GM12891 (cell line): ENCODE results near the gene PCBD2. TPM values are rescaled to one million over a fixed set of nuclear protein-coding genes. Genes with fewer than 3 reads are reported as not detected.
A peak's percentile ranks its signal among the peaks of the same experiment; 100 is the strongest.
"Not testable (repeated sequence)": the region's sequence is repeated elsewhere in the genome, so short reads cannot be mapped to it uniquely, and the experiment has no call there.

ENCODE experiments used
- DNase-seq: peaks from one replicate; pipeline ENCODE4 v3.0.0; 2011; ENCODE audit warnings: low spot score; ENCODE audit not compliant: insufficient read length
- FAIRE-seq: peaks from 2 replicates; lab custom pipeline; 2011; peaks lifted over from hg19 to GRCh38; lab: Jason Lieb, UNC
- PAX5 ChIP-seq: IDR thresholded peaks from 2 replicates; pipeline ENCODE4 v1.6.1; 2011; ENCODE audit warnings: low read length, moderate library complexity, mild to moderate bottlenecking; ENCODE audit not compliant: insufficient read depth, severe bottlenecking
- POLR2A ChIP-seq: IDR thresholded peaks from 2 replicates; pipeline ENCODE4 v1.6.1; 2011; ENCODE audit warnings: low read depth, low read length, control low read depth
- POLR2AphosphoS5 ChIP-seq: IDR thresholded peaks from 2 replicates; pipeline ENCODE4 v1.6.1; 2011; ENCODE audit warnings: low read depth, low read length, control low read depth
- POU2F2 ChIP-seq: IDR thresholded peaks from 2 replicates; pipeline ENCODE4 v1.6.1; 2011; ENCODE audit warnings: low read depth, mild to moderate bottlenecking, control low read depth, low read length, moderate library complexity
- SPI1 ChIP-seq: IDR thresholded peaks from 2 replicates; pipeline ENCODE4 v1.6.1; 2011; ENCODE audit warnings: low read depth, low read length, control low read depth
- TAF1 ChIP-seq: IDR thresholded peaks from 2 replicates; pipeline ENCODE4 v1.6.1; 2011; ENCODE audit warnings: low read depth, low read length, control low read depth
- polyA plus RNA-seq: library from polyadenylated mRNA; unstranded; fragments of >200 nt; gene quantifications from one replicate; pipeline ENCODE4 v1.2.1, GENCODE V29; 2012; ENCODE audit warnings: low read depth, missing spikeins, inconsistent platforms; ENCODE audit not compliant: missing spikeins

PCBD2 gene
- polyA plus RNA-seq = 4.9 TPM

DNA sequence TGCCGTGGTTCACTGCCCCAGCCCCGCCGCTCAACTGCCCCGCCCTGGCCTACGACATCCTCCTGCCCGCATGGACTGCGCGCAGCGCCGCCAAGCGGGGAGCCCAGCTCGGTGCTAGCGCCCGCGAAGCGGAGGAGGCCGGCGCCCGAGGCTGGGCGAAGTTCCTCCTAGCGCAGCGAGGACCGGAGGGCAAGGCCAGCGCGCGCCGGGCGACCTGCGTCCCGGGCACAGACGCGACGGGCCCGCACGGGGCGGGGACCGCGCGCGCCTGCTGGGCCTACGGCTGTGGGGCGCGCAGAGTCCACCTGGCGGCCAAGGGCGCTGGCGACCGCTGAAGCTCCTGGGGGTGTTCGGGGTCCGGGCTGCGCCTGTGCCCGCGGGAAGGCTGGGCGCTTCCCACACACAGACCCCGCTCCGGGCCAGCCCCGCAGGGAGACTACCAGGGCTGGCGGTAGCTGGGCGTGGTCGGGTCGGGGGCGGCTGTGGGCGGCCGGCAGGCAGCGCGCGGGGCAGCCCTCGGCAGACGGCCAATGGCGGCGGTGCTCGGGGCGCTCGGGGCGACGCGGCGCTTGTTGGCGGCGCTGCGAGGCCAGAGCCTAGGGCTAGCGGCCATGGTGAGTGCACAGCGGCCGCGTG lies at the start of gene PCBD2:
TSS of gene PCBD2 (plus strand) at position 522 of the 636 bp plus-strand sequence. CDS start at position 531, 9 bp downstream.
- TF ChIP-seq POLR2A = peak; percentile 64; the same call in 1 of the 2 replicates
- peak; percentile 71; the same call in 1 of the 2 replicates for TF ChIP-seq POLR2AphosphoS5
- TF ChIP-seq POU2F2 = peak; percentile 70
- TF ChIP-seq PAX5 = peak; percentile 91
- TF ChIP-seq TAF1 = peak; percentile 34; the same call in 1 of the 2 replicates
- no peak for TF ChIP-seq SPI1
- peak; percentile 89 for FAIRE-seq
- DNase-seq = peak; percentile 74

DNA sequence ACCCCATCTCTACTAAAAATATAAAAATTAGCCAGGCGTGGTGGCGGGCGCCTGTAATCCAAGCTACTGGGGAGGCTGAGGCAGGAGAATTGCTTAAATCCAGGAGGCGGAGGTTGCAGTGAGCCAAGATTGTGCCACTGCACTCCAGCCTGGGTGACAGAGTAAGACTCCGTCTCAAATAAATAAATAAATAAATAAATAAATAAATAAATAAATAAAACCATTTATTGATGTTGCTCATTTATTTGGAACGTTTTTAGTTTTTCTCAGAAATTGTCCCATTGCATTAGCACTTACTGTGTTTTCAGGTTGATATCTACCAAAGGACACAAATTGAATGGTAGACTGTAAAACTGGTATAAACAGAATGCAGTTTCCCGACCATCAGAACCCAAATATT lies 48.5 kb upstream of the PCBD2 start:
- FAIRE-seq = not testable (repeated sequence)

DNA sequence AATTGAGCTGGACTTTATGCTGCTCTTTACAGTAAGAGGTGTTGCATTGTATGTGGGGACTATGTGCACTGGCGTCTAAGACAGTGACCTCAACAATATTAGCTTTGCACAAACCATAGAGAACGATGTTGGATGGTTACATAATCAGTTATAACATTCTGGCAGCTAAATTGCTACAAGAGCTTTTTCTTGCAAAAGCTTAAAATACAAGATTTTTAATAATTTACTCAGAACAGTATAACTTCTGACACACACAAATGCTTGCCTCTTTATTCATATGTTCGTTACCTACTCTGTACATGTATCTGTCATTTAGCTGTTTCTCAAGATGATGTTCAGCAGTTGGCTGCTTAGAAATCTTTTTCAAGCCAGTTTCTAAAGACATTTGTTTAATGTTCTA lies 47.5 kb upstream of the PCBD2 start:
- no peak for TF ChIP-seq TAF1
- TF ChIP-seq SPI1 = no peak
- no peak for TF ChIP-seq POU2F2
- TF ChIP-seq POLR2A = no peak
- TF ChIP-seq POLR2AphosphoS5 = no peak
- no peak for TF ChIP-seq PAX5
- DNase-seq = no peak
- FAIRE-seq = peak; percentile 57

More for the DNA sequence above, 48.5 kb upstream of the PCBD2 start:
- not testable (repeated sequence) for DNase-seq

DNA sequence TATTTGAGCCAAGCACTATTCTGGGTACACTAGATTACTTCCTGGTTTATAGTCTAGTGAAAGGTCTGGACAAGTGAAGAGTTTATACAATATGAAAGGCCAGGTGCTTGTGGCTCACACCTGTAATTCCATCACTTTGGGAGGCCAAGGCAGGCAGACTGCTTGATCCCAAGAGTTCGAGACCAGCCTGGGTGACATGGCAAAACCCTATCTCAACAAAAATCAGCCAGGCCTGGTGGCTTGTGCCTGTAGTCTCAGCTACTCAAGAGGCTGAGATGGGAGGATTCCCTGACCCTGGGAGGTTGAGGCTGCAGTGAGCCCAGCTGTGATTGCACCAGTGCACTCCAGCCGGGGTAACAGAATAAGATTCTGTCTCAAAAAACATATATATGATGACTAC lies 40.2 kb upstream of the PCBD2 start:
- DNase-seq (no peak), FAIRE-seq (no peak)
- no peak for TF ChIP-seq TAF1
- TF ChIP-seq POLR2AphosphoS5 = no peak
- no peak for TF ChIP-seq POLR2A
- no peak for TF ChIP-seq PAX5
- TF ChIP-seq SPI1 = no peak
- no peak for TF ChIP-seq POU2F2

DNA sequence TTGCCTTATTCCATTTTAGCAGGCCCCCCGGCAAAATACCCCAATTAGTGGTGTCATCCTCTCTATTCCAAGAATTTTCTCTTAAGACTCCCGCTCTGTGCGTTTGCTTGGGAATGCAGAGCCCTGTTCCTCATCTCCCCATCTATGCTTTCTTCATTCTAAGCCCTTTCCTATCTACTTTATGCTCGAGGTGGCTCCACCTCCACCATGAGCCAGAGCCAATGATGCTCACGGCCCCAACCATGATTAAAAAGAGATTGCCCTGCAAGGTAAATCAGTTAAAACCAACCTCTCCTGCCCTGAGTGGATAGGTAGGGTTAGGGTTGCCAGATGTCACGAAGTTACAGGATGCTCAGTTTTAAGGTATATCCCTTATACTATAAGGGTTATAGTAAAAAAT lies 31.4 kb upstream of the PCBD2 start:
- no peak for TF ChIP-seq SPI1
- no peak for TF ChIP-seq TAF1
- no peak for TF ChIP-seq POLR2AphosphoS5
- TF ChIP-seq POU2F2 = no peak
- no peak for TF ChIP-seq POLR2A
- no peak for TF ChIP-seq PAX5
- DNase-seq = no peak
- peak; percentile 41 for FAIRE-seq

DNA sequence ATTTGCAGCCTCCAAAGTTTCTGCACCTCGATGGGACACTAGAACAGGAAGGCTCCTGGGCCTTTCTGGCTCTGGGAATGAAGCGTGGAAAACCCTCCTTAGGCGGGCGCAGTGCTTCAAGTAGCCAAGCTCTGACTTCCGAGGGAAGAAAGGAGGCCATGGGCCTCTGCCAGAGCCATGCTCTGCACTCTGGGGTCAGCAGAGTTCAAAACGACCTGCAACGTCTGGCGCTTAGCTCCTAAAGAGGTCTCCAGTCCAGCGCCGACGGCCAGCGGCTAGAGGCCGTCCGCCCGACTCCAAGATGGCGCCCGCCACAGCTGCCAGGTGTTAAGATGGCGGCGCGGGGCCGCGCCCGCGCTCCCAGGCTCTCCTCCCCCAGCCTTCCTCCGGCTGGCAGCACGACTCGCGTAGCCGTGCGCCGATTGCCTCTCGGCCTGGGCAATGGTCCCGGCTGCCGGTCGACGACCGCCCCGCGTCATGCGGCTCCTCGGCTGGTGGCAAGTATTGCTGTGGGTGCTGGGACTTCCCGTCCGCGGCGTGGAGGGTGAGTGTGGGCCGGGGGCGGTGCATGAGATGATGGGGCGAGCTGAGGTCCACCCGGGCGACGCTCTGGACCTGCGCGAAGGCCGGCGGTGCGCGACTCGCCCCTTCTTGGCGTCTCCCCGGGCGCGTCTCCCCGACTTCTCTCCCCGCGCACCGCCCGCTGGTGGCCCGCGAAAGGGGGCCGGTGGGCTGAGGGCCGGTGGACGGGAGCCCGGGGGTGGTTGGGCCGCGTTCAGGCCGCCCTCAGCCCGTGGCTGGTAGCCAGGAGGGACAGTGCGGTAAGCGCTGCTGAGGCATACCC lies 30.7 kb upstream of the PCBD2 start, which contains the start of gene TXNDC15:
TSS of gene TXNDC15 (plus strand) at position 385 of the 844 bp plus-strand sequence. CDS start at position 442, 57 bp downstream.
- peak; percentile 43; the same call in 1 of the 2 replicates for TF ChIP-seq POU2F2
- peak; percentile 98 for TF ChIP-seq TAF1
- TF ChIP-seq POLR2A = peak; percentile 90
- peak; percentile 88 for TF ChIP-seq POLR2AphosphoS5
- TF ChIP-seq PAX5 = no peak
- 0 out of 2 replicates have a peak, but pooled peaks have one; percentile 17 for TF ChIP-seq SPI1
- DNase-seq (peak; percentile 74), FAIRE-seq (peak; percentile 96)

DNA sequence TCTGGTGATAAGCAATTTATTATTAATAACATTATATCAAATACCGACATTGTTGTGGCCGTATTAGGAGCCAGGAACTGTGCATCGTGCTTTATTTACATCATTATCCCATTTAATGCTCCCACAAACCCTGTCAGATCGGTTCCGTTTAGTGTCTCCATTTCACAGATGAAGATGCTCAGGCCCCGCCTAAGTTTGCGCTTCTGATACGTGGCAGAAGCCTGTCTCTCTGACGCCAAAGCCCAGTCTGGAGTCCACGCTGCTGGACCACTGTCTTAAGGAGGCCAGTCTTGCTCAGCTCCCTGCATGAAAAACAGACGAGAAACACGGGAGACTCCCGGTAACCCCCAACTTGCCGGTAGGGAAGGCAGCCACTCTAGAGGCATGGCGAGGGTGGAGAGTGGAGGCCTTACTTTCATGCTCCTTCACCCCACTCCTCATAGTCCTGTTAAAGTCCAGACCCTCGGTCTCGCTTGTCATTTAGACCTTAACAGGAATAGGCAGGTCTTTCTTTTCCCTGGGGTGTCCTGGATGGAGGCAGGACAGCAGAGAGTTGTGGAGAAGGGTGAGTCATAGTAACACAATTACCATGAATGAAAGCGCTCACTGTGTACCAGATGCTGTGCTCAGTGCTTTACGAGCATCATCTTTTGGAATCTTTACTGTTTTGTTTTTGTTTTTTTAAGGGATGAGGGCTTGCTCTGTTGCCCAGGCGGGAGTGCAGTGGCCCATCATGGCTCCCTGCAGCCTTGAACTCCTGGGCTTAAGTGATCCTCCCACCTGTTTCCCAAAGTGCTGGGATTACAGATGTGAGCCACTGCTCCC lies 29.9 kb upstream of the PCBD2 start:
- peak; percentile 73 for FAIRE-seq
- DNase-seq = no peak
- TF ChIP-seq POU2F2 (no peak), PAX5 (no peak), POLR2A (no peak), SPI1 (no peak), POLR2AphosphoS5 (no peak), TAF1 (no peak)

DNA sequence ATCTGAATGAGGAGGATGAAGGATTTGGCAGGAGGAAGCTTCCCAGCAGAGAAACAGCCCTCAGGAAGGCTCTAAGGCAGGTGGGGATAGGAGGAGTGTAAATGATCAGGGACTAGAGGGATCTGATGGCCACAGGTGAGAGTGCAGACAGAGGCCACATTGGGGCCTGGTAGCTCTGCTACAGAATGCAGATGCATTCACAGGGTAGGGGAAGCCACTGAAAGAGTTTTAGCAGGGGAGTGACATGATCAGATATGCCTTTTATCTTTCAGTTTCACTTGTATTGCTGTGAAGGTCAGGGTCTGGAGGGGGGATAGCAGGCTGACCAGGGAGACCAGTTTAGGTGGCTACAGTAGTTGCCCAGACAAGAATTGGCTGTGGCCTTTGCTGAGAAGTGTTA lies 27.8 kb upstream of the PCBD2 start:
- DNase-seq = peak; percentile 40
- FAIRE-seq = peak; percentile 50
- TF ChIP-seq TAF1 = no peak
- TF ChIP-seq SPI1 = no peak
- TF ChIP-seq PAX5 = no peak
- no peak for TF ChIP-seq POLR2A
- TF ChIP-seq POU2F2 = no peak
- no peak for TF ChIP-seq POLR2AphosphoS5

DNA sequence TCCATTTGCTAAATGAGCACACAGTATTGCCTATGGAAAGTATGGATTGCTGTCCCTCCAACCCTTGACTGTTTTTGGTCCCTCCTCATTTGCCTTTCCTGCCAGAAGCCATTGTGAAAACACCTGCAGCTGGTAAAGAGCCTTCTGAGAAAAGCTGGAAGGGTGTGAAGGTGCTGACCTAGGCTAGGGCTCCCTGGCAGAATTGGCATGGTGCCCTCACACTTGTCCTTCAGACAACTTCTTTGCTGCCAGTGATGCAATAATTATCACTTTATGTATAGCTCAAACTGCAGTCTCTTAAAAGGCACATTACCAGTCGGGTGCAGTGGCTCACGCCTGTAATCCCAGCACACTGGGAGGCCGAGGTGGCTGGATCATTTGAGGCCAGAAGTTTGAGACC lies 26.5 kb upstream of the PCBD2 start:
- no peak for FAIRE-seq
- DNase-seq = no peak
- TF ChIP-seq TAF1 (no peak), PAX5 (no peak), POLR2AphosphoS5 (no peak), POU2F2 (no peak), SPI1 (no peak), POLR2A (no peak)
